Testis (tissue), 3 donors: Measurements from ENCODE around the gene KIAA0232. TPM values are rescaled to one million over a fixed set of nuclear protein-coding genes. Genes with fewer than 3 reads are reported as not detected.
A peak's percentile ranks its signal among the peaks of the same experiment; 100 is the strongest.

Experiments
- DNase-seq: peaks from one replicate; pipeline ENCODE4 v3.0.0-alpha.2; 2019
- H3K27ac ChIP-seq, 2 donors: fragments of 200-600 bp; sonication (generic); one replicate each; pipeline ENCODE4 v1.5.1; 2019
- H3K27me3 ChIP-seq: fragments of 200-600 bp; sonication (generic); one replicate; pipeline ENCODE4 v1.5.1; 2019
- H3K36me3 ChIP-seq: fragments of 200-600 bp; sonication (generic); one replicate; pipeline ENCODE4 v1.5.1; 2017; ENCODE audit warnings: low read depth; ENCODE audit errors: missing control alignments
- H3K4me1 ChIP-seq: fragments of 200-600 bp; sonication (generic); one replicate; pipeline ENCODE4 v1.5.1; 2019
- H3K4me3 ChIP-seq, 2 donors: fragments of 200-600 bp; sonication (generic); one replicate each; pipeline ENCODE4 v1.5.1; 2017 to 2019
- H3K9me3 ChIP-seq: fragments of 200-600 bp; sonication (generic); one replicate; pipeline ENCODE4 v1.5.1; 2017
- CTCF ChIP-seq, 3 experiments: fragments of 450-650 bp in 2 of 3; fragments of 200-600 bp in 1 of 3; sonication (generic) in 1 of 3; IDR thresholded peaks; one replicate each; pipeline ENCODE4 v1.5.1; 2016 to 2019; ENCODE audit warnings: antibody characterized with exemption in 3 of 3, mild to moderate bottlenecking in 2 of 3, moderate library complexity in 1 of 3
- POLR2A ChIP-seq: fragments of 450-650 bp; IDR thresholded peaks from one replicate; pipeline ENCODE4 v1.6.1; 2017; ENCODE audit warnings: antibody characterized with exemption, mild to moderate bottlenecking, moderate library complexity
- WGBS, 2 donors: methylation state at CpG; one replicate each; pipeline ENCODE4 v1.1.5; 2018; 5-methylcytosine and 5-hydroxymethylcytosine counted together
- intact Hi-C: fragments of 100-400 bp; cut with DNase I; formaldehyde crosslinking; loops from one replicate; pipeline ENCODE4 v1.15.1; 2023; ENCODE audit warnings: low total_unique reads
- polyA plus RNA-seq: library from polyadenylated mRNA; stranded (reverse); fragments of 350-450 nt; fragmentation: Illumina TruSeq; extraction: RNeasy Lipid Tissue Mini Kit (QIAGEN cat#74804); gene quantifications from one replicate; pipeline ENCODE4 v1.2.3, GENCODE V29; 2014; ENCODE audit warnings: low read depth, low replicate concordance; ENCODE audit not compliant: insufficient read depth
- total RNA-seq, 2 donors: library from RNA; depleted of rRNA; stranded (reverse); fragments of >200 nt; gene quantifications; one replicate each; pipeline ENCODE4 v1.2.3, GENCODE V29; 2016

KIAA0232 gene
- total and polyA plus RNA-seq, 3 donors from 2014 or later = 22.7 to 48.0 (median 47.9) TPM

GRCh38 chr4:6859543-6859942 lies 77.0 kb downstream of the KIAA0232 start:
- DNase-seq = no peak
- 68 to 77% methylated on average over 1 of the region's 1 CpG for WGBS, 2 donors
- no peaks in the 10 kb centered on the region for H3K36me3 ChIP-seq
- H3K27ac ChIP-seq = peak overlapping the region; percentile 46 to 66
- H3K4me1 ChIP-seq = peaks cover 8% of the 10 kb centered on the region
- intact Hi-C loops = no loop called here
- TF ChIP-seq POLR2A (no peak), CTCF (IDR thresholded peaks at IDR 0.05) (no peak)
- H3K9me3 ChIP-seq = no peaks in the 10 kb centered on the region
- no peaks in the 10 kb centered on the region for H3K27me3 ChIP-seq
- H3K4me3 ChIP-seq = no peak overlapping the region

- no peak overlapping the region for H3K4me3 ChIP-seq
- no peaks in the 10 kb centered on the region for H3K9me3 ChIP-seq
- TF ChIP-seq CTCF (IDR thresholded peaks at IDR 0.05) (no peak), POLR2A (no peak)
- H3K36me3 ChIP-seq = no peaks in the 10 kb centered on the region
- no peak for DNase-seq
- WGBS, 2 donors = 89 to 93% methylated on average over 8 of the region's 8 CpGs
- no peak overlapping the region for H3K27ac ChIP-seq
- H3K27me3 ChIP-seq = no peaks in the 10 kb centered on the region
- intact Hi-C loops = no loop called here
- H3K4me1 ChIP-seq = no peaks in the 10 kb centered on the region
Measured at GRCh38 chr4:6868386-6868785, 85.9 kb downstream of the KIAA0232 start.

GRCh38 chr4:6869944-6870343 lies 87.4 kb downstream of the KIAA0232 start:
- H3K36me3 ChIP-seq = no peaks in the 10 kb centered on the region
- TF ChIP-seq CTCF (IDR thresholded peaks at IDR 0.05) (no peak), POLR2A (no peak)
- no peaks in the 10 kb centered on the region for H3K9me3 ChIP-seq
- no peaks in the 10 kb centered on the region for H3K27me3 ChIP-seq
- 92 to 96% methylated on average over 1 to 2 of the region's 2 CpGs for WGBS, 2 donors
- H3K4me3 ChIP-seq = no peak overlapping the region
- no peak overlapping the region for H3K27ac ChIP-seq
- no peak for DNase-seq
- no peaks in the 10 kb centered on the region for H3K4me1 ChIP-seq
- intact Hi-C loops = loop anchor here (5.0 kb wide), 1 partner anchor 148 kb away; no protein-coding TSS in a partner anchor

GRCh38 chr4:6873291-6873690 lies 90.8 kb downstream of the KIAA0232 start:
- no peaks in the 10 kb centered on the region for H3K36me3 ChIP-seq

More at GRCh38 chr4:6873291-6873690, 90.8 kb downstream of the KIAA0232 start:
- Histone ChIP-seq H3K27me3 (no peaks in the 10 kb centered on the region), H3K4me1 (no peaks in the 10 kb centered on the region), H3K4me3 (no peak overlapping the region), H3K9me3 (no peaks in the 10 kb centered on the region), H3K27ac (no peak overlapping the region)
- TF ChIP-seq POLR2A = no peak
- no peak for TF ChIP-seq CTCF (IDR thresholded peaks at IDR 0.05)
- DNase-seq = no peak
- intact Hi-C loops = loop anchor here (5.0 kb wide), 1 partner anchor 151 kb away; no protein-coding TSS in a partner anchor
